GM12892 (cell line): ENCODE measurements around the gene SH3BP4.

Experiments used
- DNase-seq: peaks from one replicate; pipeline ENCODE4 v3.0.0; 2011; ENCODE audit not compliant: insufficient read length
- FAIRE-seq: peaks from 2 replicates; lab custom pipeline; 2011; peaks lifted over from hg19 to GRCh38; lab: Jason Lieb, UNC
- POLR2A ChIP-seq: IDR thresholded peaks from 2 replicates; pipeline ENCODE4 v1.6.1; 2011; ENCODE audit warnings: low read depth, low read length, control low read depth
- POLR2AphosphoS5 ChIP-seq: IDR thresholded peaks from 2 replicates; pipeline ENCODE4 v1.6.1; 2011; ENCODE audit warnings: low read depth, low read length, control low read depth
- TAF1 ChIP-seq: IDR thresholded peaks from 2 replicates; pipeline ENCODE4 v1.6.1; 2011; ENCODE audit warnings: low read depth, mild to moderate bottlenecking, control low read depth, low read length, borderline replicate concordance

SH3BP4 gene

DNA sequence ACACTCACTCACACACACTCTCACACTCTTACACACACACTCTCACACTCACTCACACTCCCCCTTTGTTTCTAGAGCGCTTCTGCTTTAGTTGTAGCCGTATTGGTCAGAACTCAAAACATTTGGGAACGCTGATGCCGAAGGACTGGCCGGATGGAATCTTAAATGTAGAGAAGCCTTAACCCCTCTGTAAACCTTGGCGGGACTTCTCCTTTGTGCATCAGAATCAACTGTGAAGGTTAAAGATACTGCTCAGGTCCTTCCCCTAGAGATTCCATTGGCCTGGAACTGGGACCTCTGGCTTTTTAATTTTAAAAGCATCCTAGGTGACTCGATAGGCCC is 18.3 kb downstream of the SH3BP4 start:
- TF ChIP-seq TAF1 (no peak), POLR2AphosphoS5 (no peak), POLR2A (no peak)
- DNase-seq = no peak
- FAIRE-seq = no peak

DNA sequence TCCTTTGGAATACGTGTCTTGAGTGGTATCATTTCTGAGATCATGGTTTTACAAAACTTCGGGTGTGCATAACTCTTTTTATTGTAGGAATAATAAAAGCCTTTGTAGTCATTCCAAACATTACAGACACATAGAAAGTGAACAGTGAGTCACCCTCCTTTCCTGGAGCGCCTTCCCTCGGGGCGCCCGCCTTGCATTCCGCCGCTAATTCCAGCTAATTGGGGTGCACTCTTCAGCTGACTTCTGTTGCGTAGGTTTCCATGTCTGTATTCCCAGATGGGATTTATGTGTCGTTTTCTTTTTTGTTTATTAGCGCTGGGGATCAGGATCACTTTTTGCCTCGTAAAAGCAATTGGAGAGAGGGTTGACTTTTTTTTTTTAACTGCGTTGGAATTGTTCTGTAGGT is 18.7 kb downstream of the SH3BP4 start:
- FAIRE-seq (no peak), DNase-seq (no peak)
- no peak for TF ChIP-seq POLR2A
- no peak for TF ChIP-seq TAF1
- no peak for TF ChIP-seq POLR2AphosphoS5

DNA sequence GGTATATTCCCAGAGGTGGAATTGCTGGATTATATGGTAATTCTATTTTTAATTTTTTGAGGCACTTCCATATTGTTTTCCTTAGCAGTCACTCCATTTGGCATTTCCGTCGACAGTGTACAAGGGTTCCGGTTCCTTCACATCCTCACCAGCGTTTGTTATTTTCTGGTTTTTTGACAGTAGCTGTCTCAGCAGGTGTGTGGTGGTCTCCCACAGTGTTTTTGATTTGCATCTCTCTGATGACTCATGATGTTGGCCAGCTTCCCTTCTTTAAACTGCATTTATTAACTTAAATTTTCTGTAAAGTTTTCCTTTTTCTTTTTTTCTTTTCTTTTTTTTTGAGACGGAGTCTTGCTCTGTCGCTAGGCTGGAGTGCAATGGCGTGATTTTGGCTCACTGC is 19.7 kb downstream of the SH3BP4 start:
- FAIRE-seq (no peak), DNase-seq (no peak)
- no peak for TF ChIP-seq POLR2AphosphoS5

DNA sequence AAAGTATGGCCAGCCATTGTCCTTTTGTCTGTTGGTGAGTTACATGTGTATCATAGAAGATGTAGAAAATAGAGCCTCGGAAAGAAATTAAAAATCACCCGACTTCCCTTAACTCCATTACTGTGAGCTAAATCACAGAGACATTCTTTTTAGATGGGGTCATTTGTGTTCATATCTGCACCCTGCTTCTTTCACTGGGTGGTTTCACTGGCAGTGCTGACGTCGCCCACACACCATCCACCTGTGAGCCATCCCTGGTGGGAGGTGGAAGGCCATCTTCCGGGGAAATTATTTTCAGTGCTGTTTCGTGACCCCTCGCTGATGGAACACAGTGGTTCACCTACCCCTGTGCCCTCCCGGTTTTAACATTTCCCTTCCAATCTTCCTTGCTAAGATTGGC is 21.2 kb downstream of the SH3BP4 start:
- no peak for DNase-seq
- FAIRE-seq = no peak
- TF ChIP-seq TAF1 (no peak), POLR2AphosphoS5 (no peak)

DNA sequence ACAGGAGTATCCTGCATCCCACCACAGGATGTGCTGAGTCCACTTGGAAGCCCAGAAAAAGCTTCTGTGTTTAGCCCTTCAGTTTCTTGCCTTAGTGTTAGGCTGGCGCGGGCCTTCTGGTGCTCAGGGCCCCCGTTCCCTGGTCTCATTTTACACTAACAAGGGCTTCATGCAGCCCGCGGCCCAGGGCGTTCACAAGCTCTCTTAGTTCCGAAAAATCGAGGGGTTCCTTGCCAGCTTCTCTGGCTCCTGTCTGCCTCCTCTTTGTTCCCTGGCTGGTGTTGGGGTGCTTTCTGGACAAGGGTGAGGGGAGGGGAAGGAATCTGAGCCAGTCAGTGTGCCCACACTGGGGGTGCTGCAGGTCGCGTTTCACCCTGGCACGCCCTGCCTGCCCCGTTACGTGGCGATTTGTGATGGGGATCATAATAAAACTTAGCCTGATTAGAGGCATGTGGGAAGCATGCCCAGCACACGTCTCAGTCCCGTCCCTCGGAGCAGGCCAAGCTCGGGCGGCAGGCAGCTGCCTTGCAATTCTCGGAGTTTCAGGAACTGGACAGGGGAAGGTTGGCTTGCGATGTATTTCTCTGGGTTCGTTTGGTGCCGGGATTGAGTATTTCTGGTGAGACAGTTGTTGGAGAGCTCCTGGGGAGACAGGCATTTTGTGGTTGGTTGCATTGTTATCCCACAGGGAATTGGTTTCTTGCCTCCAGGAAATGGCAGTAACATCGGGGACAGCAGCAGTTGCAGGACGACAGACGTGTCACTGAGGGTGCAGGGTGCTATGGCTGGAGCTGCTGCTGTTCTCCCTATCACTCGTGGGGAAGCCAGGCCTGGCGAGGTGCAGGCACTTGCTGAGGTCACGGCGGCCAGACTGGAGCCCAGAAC is 22.9 kb downstream of the SH3BP4 start:
- no peak for FAIRE-seq
- TF ChIP-seq POLR2A (no peak), TAF1 (no peak), POLR2AphosphoS5 (no peak)
- DNase-seq = no peak

DNA sequence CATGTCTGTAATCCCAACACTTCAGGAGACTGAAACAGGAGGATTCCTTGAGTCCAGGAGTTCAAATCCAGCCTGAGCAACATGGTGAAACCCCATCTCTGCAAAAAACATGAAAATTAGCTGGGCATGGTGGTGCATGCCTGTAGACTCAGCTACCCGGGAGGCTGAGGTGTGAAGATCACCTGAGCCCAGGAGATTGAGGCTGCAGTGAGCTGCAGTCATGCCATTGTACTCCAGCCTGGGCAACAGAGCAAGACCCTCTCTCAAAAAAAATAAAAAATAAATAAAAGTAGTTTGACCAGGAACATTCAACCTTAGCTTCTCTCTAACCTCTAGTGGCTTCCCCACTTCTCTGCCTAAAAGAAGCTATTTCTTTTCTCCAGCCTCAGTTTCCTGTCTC is 23.8 kb downstream of the SH3BP4 start:
- no peak for DNase-seq
- no peak for FAIRE-seq
- TF ChIP-seq POLR2AphosphoS5 (no peak), POLR2A (no peak), TAF1 (no peak)

DNA sequence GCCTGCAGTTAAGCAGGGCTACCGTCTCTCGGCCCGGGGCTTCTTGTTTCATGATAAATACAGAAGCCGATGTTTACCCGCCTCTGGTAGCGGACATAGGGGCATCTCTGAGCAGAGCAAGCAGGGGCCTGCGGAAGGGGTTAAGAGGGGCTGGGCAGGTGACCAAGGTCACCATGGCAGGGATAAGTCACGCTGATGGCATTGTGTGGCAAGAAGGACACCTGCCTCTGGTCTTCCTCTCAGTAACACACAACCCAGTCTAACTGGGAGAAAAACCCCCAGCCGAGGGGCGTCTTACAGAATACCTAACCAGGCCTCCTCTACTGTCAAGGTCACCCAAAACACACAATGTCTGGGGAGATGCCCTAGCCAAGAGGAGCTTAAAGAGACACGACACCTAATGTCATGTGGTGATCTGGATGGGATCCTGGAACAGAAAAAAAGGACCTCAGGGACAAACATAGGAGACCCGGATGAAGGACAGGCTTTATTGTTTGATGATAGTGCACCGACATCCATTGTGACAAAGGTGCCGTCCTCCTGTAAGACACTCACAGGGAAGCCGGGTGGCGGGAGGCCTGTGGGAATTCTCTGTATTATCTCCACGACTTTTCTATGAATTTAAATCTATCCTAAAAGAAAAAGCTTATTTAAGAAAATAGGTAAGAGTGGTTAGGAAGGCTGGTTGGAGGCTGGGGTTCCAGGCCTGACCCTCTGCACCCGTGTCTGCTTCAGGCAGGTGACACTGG is 24.8 kb downstream of the SH3BP4 start:
- DNase-seq (no peak), FAIRE-seq (no peak)
- TF ChIP-seq TAF1 (no peak), POLR2AphosphoS5 (no peak), POLR2A (no peak)

DNA sequence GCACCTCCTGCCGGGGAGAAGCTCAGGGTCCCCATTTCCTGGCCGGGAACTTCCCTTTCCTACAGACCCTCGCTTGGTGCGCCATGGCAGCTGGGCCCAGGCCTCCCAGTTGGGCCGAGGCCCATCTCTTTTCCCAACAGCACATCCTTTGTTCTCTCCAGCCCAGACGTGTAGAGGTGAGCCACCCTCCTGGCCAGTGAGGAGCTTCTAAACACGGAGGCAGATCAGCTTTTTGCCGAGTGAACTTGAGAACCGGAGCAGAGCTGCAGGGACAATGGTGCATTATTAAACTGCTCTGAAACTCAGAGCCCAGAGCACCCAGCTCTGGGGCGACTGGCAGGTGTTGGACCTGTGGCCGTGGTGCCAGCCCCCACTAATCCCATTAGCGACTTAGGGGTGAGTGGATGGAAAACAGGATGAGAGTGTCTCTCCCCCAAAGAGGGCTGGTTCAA is 25.4 kb downstream of the SH3BP4 start:
- DNase-seq (no peak), FAIRE-seq (no peak)

DNA sequence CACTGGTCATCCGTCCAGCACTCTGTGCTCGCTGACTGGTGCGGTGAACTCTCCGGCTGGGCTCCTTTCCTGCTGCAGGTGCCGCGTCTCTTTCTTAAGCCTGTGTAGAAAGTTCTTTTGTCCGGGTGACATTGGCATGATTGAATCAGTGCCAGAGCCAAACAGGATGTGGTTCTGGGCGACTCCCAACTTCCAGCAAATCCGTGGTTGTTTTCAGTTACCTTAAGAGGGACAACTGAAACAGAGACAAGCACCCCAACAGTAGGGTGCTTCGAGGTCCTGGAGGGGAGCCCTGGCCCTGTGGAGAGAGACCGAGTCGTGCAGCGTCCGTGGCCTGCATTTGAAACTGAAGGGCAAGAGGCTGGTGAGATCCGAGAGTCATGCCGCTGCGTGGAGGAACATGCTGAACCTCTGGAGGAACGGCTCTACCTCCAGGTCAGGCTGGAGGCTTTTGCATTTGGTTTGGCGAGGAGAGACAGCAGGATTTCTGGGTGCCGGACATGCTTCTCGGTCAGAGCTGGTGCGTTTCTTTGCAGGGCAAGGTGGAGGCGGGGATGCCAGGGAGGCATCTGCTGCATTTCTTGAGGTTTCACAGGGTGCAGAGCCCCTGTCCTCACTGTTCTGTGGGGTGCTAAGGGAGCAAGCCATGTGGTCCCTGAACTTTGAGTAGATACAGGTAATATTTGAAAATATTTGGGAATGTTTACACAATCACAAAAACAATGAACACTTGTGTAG is 26.8 kb downstream of the SH3BP4 start:
- FAIRE-seq (no peak), DNase-seq (no peak)
- TF ChIP-seq POLR2A (no peak), POLR2AphosphoS5 (no peak), TAF1 (no peak)

More for the DNA sequence above, 25.4 kb downstream of the SH3BP4 start:
- TF ChIP-seq POLR2AphosphoS5 (no peak), POLR2A (no peak), TAF1 (no peak)

DNA sequence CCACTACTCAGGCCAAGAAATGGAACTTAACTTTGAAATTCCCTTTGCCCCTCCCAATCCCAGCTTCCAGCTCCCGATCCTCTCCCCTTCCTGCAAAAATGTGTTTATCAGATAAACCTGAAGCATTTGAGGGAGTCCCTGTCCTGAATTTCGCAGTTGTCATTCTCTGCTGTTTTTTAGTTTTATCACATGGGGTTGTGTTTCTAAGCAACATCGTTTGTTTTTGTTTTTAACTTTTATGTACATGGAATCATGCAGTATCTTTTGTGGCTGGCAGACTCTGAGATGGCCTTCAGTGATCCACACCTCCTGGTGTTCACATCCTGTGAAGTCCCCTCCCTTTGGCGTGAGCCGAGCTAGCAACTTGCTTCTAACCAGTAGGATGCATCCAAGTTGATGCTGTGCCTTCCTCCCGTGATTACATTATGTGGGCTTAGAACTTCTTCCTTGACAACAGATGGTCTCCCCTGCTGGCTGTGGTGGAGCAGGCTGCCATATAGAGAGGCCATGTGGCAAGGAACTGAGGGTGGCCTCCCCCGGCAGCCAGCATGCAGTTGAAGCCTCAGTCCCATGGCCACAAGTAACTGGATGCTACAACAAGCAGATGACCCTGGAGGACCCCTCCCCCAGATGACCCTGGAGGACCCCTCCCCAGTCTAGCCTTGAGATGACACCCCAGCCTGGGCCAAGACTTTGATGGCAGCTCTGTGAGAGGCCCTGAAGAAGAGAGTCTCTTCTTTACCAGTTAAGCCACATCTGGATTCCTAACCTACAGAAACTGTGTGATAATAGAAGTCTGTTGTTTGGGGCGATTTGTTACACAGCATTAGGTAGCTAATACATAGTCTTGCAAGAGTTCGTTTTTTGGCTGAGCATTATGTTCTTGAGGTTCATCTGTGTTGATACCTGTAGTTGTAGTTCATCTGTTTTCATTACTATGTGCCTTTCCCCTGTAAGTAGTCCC is 27.7 kb downstream of the SH3BP4 start:
- no peak for DNase-seq
- FAIRE-seq = no peak
- TF ChIP-seq TAF1 (no peak), POLR2A (no peak), POLR2AphosphoS5 (no peak)
